Activated naive CD4-positive, alpha-beta T cell treated with anti-CD3 and anti-CD28 coated beads for 36 hours (primary cell): ENCODE results near the gene LIF. TPM values are rescaled to one million over a fixed set of nuclear protein-coding genes. Genes with fewer than 3 reads are reported as not detected.
A peak's percentile ranks its signal among the peaks of the same experiment; 100 is the strongest.

Source experiments
- CTCF ChIA-PET: fragments of 350-600 bp; sonication (Branson Sonifier 250); formaldehyde crosslinking; loops from one replicate; lab custom pipeline; 2021; ENCODE audit warnings: antibody characterized with exemption; lab: Charles Lee
- DNase-seq: peaks from one replicate; pipeline ENCODE4 v3.0.0-alpha.2; 2020
- H3K27ac Mint-ChIP-seq: one replicate; pipeline ENCODE4 v1.8.0; 2021; ENCODE audit warnings: mild to moderate bottlenecking, mixed read lengths
- H3K27me3 Mint-ChIP-seq: one replicate; pipeline ENCODE4 v1.8.0; 2021; ENCODE audit warnings: low read depth, mixed read lengths
- H3K36me3 Mint-ChIP-seq: one replicate; pipeline ENCODE4 v1.8.0; 2021; ENCODE audit warnings: low read depth, mixed read lengths
- H3K4me1 Mint-ChIP-seq: one replicate; pipeline ENCODE4 v1.8.0; 2021; ENCODE audit warnings: low read depth, mixed read lengths
- H3K4me3 Mint-ChIP-seq: one replicate; pipeline ENCODE4 v1.8.0; 2021; ENCODE audit warnings: mild to moderate bottlenecking, moderate library complexity, mixed read lengths
- H3K9me3 Mint-ChIP-seq: one replicate; pipeline ENCODE4 v1.8.0; 2021; ENCODE audit warnings: mixed read lengths
- intact Hi-C: fragments of 100-400 bp; cut with micrococcal nuclease; formaldehyde crosslinking; loops from one replicate; pipeline ENCODE4 v1.15.1; 2023
- total RNA-seq, 2 experiments: library from RNA; stranded (reverse); gene quantifications; one replicate each; pipeline ENCODE4 v1.2.3, GENCODE V29; 2021

LIF gene
- total RNA-seq, 2 experiments from 2014 or later = 111 to 115 TPM

DNA sequence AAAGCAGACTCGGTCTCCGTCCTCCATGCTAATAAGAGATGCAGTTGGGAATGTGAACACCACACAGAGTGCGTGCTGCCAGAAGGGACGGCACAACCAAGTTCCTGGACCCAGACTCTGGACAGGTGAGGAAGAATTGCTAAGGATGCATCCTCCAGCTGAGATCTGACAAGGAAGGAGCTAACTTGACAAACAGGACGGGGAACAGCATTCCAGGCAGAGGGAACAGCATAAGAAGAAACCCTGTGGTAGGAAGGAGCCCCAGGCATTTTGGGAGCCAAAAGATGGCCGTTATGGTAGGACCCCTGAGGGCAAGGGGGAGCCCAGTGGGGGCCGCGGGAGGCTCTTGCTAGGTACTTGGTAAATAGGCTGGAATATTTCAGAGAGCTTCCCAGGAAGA, 14.1 kb upstream of the LIF start:
- Mint-ChIP-seq H3K36me3 (peaks cover 22% of the 10 kb centered on the region), H3K4me1 (peaks cover 36% of the 10 kb centered on the region), H3K27me3 (no peaks in the 10 kb centered on the region), H3K4me3 (no peak overlapping the region), H3K9me3 (no peaks in the 10 kb centered on the region), H3K27ac (no peak overlapping the region)
- DNase-seq = no peak
- intact Hi-C loops = loop anchor here (10.0 kb wide), 1 partner anchor 656 kb away; the partner anchor contains the start of gene NF2
- CTCF ChIA-PET = interaction anchor here (1.4 to 2.9 kb wide), 5 partner anchors 10 to 155 kb away, joined by 3 to 12 read pairs (median 5); no protein-coding TSS in a partner anchor

GRCh38 chr22:30260276-30260675, 13.7 kb upstream of the LIF start:
- intact Hi-C loops = loop anchor here (10.0 kb wide), 1 partner anchor 655 kb away; the partner anchor contains the start of gene NF2
- CTCF ChIA-PET = interaction anchor here (0.5 to 2.9 kb wide), 7 partner anchors 10 to 1506 kb away, joined by 3 to 12 read pairs (median 4); no protein-coding TSS in a partner anchor
- Mint-ChIP-seq H3K9me3 (no peaks in the 10 kb centered on the region), H3K4me3 (no peak overlapping the region), H3K4me1 (peaks cover 34% of the 10 kb centered on the region), H3K36me3 (peaks cover 21% of the 10 kb centered on the region), H3K27me3 (no peaks in the 10 kb centered on the region), H3K27ac (no peak overlapping the region)
- no peak for DNase-seq

DNA sequence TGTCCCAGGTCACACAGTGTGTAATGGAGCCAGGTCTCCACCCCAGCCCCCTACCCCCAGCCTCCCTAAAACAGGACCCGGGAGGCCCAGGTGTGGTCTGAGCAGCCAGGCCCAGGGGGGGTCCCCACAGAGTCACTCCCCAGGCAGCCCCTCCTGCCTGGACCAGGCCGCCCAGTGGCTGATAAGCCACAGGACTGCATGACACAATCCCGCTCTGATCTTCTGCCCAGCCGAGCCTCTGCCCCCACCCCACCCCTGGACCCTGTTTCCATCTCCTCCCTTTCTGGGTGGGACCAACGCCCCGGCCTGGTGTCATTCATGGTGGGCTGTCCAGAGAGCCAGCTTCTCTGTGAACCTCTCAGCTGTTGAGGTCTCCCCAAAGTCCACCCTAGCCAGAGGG, 7.8 kb upstream of the LIF start:
- Mint-ChIP-seq H3K4me3 (no peak overlapping the region), H3K9me3 (no peaks in the 10 kb centered on the region), H3K4me1 (peaks cover 30% of the 10 kb centered on the region), H3K27ac (no peak overlapping the region), H3K36me3 (no peaks in the 10 kb centered on the region), H3K27me3 (no peaks in the 10 kb centered on the region)
- CTCF ChIA-PET = interaction anchor here (0.6 to 2.4 kb wide), 8 partner anchors 9 to 161 kb away, joined by 3 to 21 read pairs (median 4); partner anchors contain the start of gene CASTOR1
- no peak for DNase-seq
- intact Hi-C loops = no loop called here

DNA sequence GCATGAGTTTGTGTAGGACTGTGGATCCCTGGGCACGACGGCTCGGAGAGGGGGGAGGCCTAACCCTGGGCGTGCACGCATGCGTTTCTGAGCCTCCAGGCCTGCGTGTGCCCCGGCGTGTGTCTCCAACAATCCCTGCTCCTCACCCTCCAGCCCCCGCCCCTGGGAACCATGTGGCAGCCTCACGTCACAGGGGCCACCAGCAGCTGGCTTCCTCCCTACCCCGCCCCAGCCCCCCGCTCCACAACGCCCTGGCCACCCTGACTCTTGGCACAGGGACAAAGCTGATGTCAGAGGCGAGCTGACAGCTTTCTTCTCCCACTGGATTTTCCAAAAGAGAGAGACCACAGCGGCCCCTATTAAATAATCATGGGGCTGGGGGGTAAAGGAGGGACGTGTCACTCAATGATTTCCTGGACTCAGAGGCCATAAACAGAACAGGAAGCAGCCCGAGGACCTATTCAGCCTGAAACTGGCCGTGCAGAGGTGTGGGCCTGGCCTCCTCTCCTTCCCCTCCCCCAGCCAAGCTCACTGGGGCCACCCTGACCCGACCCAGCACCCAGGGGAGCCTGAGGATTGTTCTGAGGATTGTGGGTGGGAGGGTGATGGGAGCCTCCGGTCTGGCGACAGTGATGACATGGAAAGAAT, 6.8 kb upstream of the LIF start:
- no peak overlapping the region for H3K4me3 Mint-ChIP-seq
- H3K27me3 Mint-ChIP-seq = no peaks in the 10 kb centered on the region
- no peaks in the 10 kb centered on the region for H3K9me3 Mint-ChIP-seq
- CTCF ChIA-PET = interaction anchor here (1.1 to 1.9 kb wide), 3 partner anchors 10 to 160 kb away, joined by 3 to 4 read pairs (median 4); no protein-coding TSS in a partner anchor
- no peaks in the 10 kb centered on the region for H3K36me3 Mint-ChIP-seq
- peaks cover 34% of the 10 kb centered on the region for H3K4me1 Mint-ChIP-seq
- intact Hi-C loops = no loop called here
- H3K27ac Mint-ChIP-seq = no peak overlapping the region
- DNase-seq = no peak

- Mint-ChIP-seq H3K36me3 (no peaks in the 10 kb centered on the region), H3K27me3 (no peaks in the 10 kb centered on the region), H3K4me1 (peaks cover 38% of the 10 kb centered on the region), H3K4me3 (no peak overlapping the region), H3K27ac (no peak overlapping the region), H3K9me3 (no peaks in the 10 kb centered on the region)
- no peak for DNase-seq
- intact Hi-C loops = no loop called here
- CTCF ChIA-PET = interaction anchor here (1.4 kb wide), 1 partner anchor 11 kb away, joined by 3 read pairs; no protein-coding TSS in a partner anchor
Measured at GRCh38 chr22:30252411-30253204, 6.0 kb upstream of the LIF start.

DNA sequence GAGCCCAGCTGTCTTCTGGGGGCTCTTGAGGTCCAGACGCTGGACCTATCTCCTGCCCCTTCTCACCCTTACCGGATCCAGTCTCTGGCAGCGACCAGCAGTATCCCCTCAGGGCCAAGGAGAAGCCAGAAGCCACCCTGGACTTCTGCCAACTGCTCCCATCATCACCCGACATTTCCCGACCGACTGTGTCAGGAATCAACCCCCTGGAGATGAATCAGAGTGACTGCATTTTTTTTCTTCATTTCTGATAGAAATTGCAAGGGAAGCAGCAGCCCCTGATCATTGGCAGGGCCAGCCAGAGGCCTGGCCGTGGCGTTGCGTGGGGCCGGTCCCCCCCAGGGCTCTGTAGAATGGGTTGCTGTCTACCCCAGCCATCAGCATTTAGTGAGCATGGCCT, 5.2 kb upstream of the LIF start:
- no peak overlapping the region for H3K4me3 Mint-ChIP-seq
- H3K27me3 Mint-ChIP-seq = no peaks in the 10 kb centered on the region
- no peak overlapping the region for H3K27ac Mint-ChIP-seq
- peaks cover 46% of the 10 kb centered on the region for H3K4me1 Mint-ChIP-seq
- DNase-seq = no peak
- no peaks in the 10 kb centered on the region for H3K9me3 Mint-ChIP-seq
- CTCF ChIA-PET = interaction anchor here (0.8 kb wide), 1 partner anchor 36 kb away, joined by 4 read pairs; no protein-coding TSS in a partner anchor
- intact Hi-C loops = no loop called here
- H3K36me3 Mint-ChIP-seq = no peaks in the 10 kb centered on the region

- Mint-ChIP-seq H3K9me3 (no peaks in the 10 kb centered on the region), H3K4me3 (no peak overlapping the region), H3K36me3 (peaks cover 7% of the 10 kb centered on the region), H3K4me1 (peaks cover 48% of the 10 kb centered on the region), H3K27me3 (no peaks in the 10 kb centered on the region), H3K27ac (no peak overlapping the region)
- peak; percentile 57 for DNase-seq
- CTCF ChIA-PET = interaction anchor here (0.6 to 1.7 kb wide), 6 partner anchors 10 to 502 kb away, joined by 3 to 6 read pairs (median 4); no protein-coding TSS in a partner anchor
- intact Hi-C loops = no loop called here
Measured at GRCh38 chr22:30250661-30251267, 4.2 kb upstream of the LIF start.

DNA sequence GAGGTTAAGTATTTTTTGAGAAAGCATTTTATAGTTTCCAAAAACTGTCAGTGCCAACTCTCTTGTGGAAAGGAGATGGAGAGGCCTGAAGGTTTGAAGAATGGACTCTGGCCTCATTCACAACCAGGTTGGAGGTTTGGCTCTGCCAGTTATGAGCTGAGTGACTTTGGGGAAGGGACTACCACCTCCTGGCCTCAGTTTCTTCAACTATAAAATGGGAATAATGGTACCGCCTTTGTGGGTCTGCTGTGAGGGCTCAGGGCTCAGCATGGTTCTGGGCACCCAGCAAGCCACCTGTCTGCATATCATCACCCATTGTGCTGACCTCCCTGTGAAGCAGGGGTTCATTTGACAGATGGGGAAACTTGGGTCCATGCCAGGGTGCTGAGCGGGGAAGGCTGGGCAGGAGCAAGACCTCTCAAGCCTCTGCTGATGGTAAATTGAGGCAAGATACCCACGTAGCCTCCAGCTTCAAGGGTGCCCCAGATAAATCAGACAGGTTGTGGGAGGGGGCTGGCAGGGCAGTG, 3.5 kb upstream of the LIF start:
- no peak for DNase-seq
- Mint-ChIP-seq H3K27me3 (no peaks in the 10 kb centered on the region), H3K4me1 (peaks cover 50% of the 10 kb centered on the region), H3K27ac (no peak overlapping the region), H3K36me3 (peaks cover 14% of the 10 kb centered on the region), H3K4me3 (no peak overlapping the region), H3K9me3 (no peaks in the 10 kb centered on the region)
- CTCF ChIA-PET = interaction anchor here (0.6 to 1.7 kb wide), 4 partner anchors 10 to 501 kb away, joined by 3 to 6 read pairs (median 4); no protein-coding TSS in a partner anchor
- intact Hi-C loops = no loop called here

DNA sequence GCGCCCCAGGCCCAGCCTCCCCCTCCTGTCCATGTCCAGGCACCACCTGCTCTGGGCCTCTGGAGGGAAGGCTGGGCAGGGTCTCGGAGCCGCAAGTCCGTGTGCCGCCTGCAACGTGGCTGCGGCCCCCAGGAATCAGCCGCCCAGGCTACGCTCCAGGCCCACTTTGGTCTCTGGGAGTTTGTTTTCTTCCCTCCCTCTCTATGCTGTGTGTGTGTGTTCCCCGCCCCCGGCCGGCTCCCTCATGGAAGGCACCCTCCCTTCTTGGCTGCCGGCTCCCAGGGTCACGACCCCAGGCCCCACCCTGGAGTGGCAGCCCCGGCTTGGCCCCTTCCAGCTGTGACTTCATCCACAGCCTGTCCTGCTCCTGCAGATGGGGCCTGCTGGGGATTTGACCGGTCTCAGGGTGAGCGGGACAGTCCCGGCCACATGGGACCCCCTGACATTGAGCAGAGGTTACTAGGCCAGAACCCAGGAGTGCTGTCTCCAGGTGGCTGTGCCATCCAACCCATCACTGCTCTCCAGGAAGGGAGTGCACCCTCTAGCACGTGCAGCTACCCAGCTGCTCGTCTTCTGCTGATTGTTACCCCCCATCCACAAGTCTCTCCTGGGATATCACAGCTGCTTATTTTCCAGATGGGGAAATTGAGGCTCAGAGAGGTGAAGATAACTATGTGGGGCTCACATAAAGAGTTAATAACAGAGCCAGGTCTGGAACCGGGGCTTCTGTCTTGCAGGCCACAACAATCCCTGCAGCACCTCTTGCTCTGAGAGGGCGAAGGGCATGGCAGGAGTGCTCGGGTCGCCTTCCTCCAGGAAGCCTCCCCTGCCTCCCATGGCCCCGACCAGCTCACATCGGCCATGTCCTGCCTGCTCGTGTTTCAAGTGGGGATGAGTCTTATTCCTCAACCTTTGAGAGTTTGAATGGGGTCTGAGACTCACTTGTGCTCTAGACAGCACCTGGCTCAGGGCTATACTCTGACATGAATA, 2.8 kb upstream of the LIF start:
- DNase-seq = no peak

GRCh38 chr22:30248484-30248883, 1.9 kb upstream of the LIF start:
- CTCF ChIA-PET = no interaction called here
- intact Hi-C loops = no loop called here
- no peak for DNase-seq
- H3K27me3 Mint-ChIP-seq = no peaks in the 10 kb centered on the region
- H3K36me3 Mint-ChIP-seq = peaks cover 30% of the 10 kb centered on the region
- H3K9me3 Mint-ChIP-seq = no peaks in the 10 kb centered on the region
- peak overlapping the region; percentile 36 for H3K4me3 Mint-ChIP-seq
- H3K4me1 Mint-ChIP-seq = peaks cover 63% of the 10 kb centered on the region
- peak overlapping the region; percentile 68 for H3K27ac Mint-ChIP-seq

More for the DNA sequence above, 2.8 kb upstream of the LIF start:
- Mint-ChIP-seq H3K9me3 (no peaks in the 10 kb centered on the region), H3K27ac (peak overlapping the region; percentile 68), H3K4me3 (no peak overlapping the region), H3K4me1 (peaks cover 54% of the 10 kb centered on the region), H3K27me3 (no peaks in the 10 kb centered on the region), H3K36me3 (peaks cover 21% of the 10 kb centered on the region)
- CTCF ChIA-PET = interaction anchor here (1.7 kb wide), 1 partner anchor 14 kb away, joined by 6 read pairs; no protein-coding TSS in a partner anchor
- intact Hi-C loops = no loop called here

- H3K9me3 Mint-ChIP-seq = no peaks in the 10 kb centered on the region
- no peaks in the 10 kb centered on the region for H3K27me3 Mint-ChIP-seq
- H3K36me3 Mint-ChIP-seq = peaks cover 35% of the 10 kb centered on the region
- peaks cover 67% of the 10 kb centered on the region for H3K4me1 Mint-ChIP-seq
- no peak for DNase-seq
- intact Hi-C loops = no loop called here
- CTCF ChIA-PET = no interaction called here
- peak overlapping the region; percentile 68 for H3K27ac Mint-ChIP-seq
- peak overlapping the region; percentile 36 for H3K4me3 Mint-ChIP-seq
Measured at GRCh38 chr22:30247974-30248373, 1.4 kb upstream of the LIF start.
